Measurements from ENCODE around the gene PPME1.

GRCh38 chr11:74278721-74279161 lies 107.7 kb downstream of the PPME1 start:
- TF ChIP-seq POLR2A (IDR thresholded peaks at IDR 0.05; ENCODE audit: low read depth, low read length) (no peak), POLR2AphosphoS5 (IDR thresholded peaks at IDR 0.05; ENCODE audit: low read depth, low read length) (no peak), TAF1 (IDR thresholded peaks at IDR 0.05; ENCODE audit: borderline replicate concordance, low read depth, low read length) (no peak)
